ENCODE results near the gene RPP25L. TPM values are rescaled to one million over a fixed set of nuclear protein-coding genes. Genes with fewer than 3 reads are reported as not detected.

RPP25L gene
- total and polyA plus RNA-seq, 10 of the 15 experiments (the other 5 are each of a cell fraction or from before 2014, with no cell fraction given), result 7.7 to 30.2 (median 16.8) TPM

GRCh38 chr9:34566972-34567371 is 44.9 kb downstream of the RPP25L start:
- CTCF ChIA-PET, result no interaction called here
- H3K79me2 ChIP-seq (ENCODE audit: control insufficient read depth, insufficient read depth, low read length), result no peaks in the 10 kb centered on the region
- no peak for FAIRE-seq
- no peak overlapping the region for H3K4me2 ChIP-seq (ENCODE audit: control insufficient read depth, insufficient read depth)
- no peak for DNase-seq (ENCODE audit: low read depth, low spot score)
- in situ Hi-C loops (cut with MboI) (no loop called here), intact Hi-C loops (cut with micrococcal nuclease; ENCODE audit: unreplicated experiment) (no loop called here)
- H3K9me3 ChIP-seq (replicated peaks; ENCODE audit: control insufficient read depth, insufficient read depth, low read length), result peaks cover 4% of the 10 kb centered on the region; the same call in 2 of the 3 replicates
- 45% methylated on average over 6 of the region's 6 CpGs for WGBS (ENCODE audit: insufficient coverage, insufficient replicate concordance, low lambda C conversion rate, missing lambda C conversion rate)
- no TSS peak for BruUV-seq (replicated peaks)
- H3K36me3 ChIP-seq (ENCODE audit: control insufficient read depth in 2 of 2, insufficient read depth in 2 of 2, low read length in 1 of 2), result no peaks in the 10 kb centered on the region
- POLR2A ChIA-PET, result no interaction called here
- no peak for ATAC-seq
- SMC1A ChIA-PET (ENCODE audit: uncharacterized antibody, unreplicated experiment), result no interaction called here
- no peak overlapping the region for H3K9ac ChIP-seq (ENCODE audit: control insufficient read depth, insufficient read depth, low read length)
- RAD21 ChIA-PET (ENCODE audit: unreplicated experiment), result no interaction called here
- no peaks in the 10 kb centered on the region for H3K4me1 ChIP-seq (ENCODE audit: control insufficient read depth, insufficient read depth, low read length)
- peaks cover 3% of the 10 kb centered on the region; the same call in 1 of the 2 replicates for H4K20me1 ChIP-seq (ENCODE audit: control insufficient read depth, insufficient read depth)
- H3K27me3 ChIP-seq (replicated peaks in 1 of 2; ENCODE audit: control insufficient read depth in 2 of 2, insufficient read depth in 2 of 2, low read length in 1 of 2), result peaks cover 6 to 9% of the 10 kb centered on the region in 2 experiments; a peak in 3 of 4 replicates
- H3K4me3 ChIP-seq, result no peak overlapping the region
- H3K27ac ChIP-seq (ENCODE audit: control insufficient read depth, insufficient read depth), result no peak overlapping the region
- TF ChIP-seq HCFC1 (IDR thresholded peaks at IDR 0.05; ENCODE audit: low read length) (no peak), RUNX3 (IDR thresholded peaks at IDR 0.05; ENCODE audit: low read length) (no peak), BMI1 (IDR thresholded peaks at IDR 0.05; ENCODE audit: borderline replicate concordance) (no peak), HDGF (IDR thresholded peaks at IDR 0.05) (no peak), IKZF1 (conservative IDR thresholded peaks at IDR 0.05) (no peak), NFIC (IDR thresholded peaks at IDR 0.05; ENCODE audit: low read depth, low read length) (no peak), POLR2AphosphoS2 (IDR thresholded peaks at IDR 0.05; ENCODE audit: low read depth, low read length) (no peak), BHLHE40 (IDR thresholded peaks at IDR 0.05; ENCODE audit: borderline replicate concordance in 1 of 2, low read depth in 2 of 2, low read length in 1 of 2) (no peak), RFX5 (IDR thresholded peaks at IDR 0.05; ENCODE audit: low read depth, low read length) (no peak), CHD4 (IDR thresholded peaks at IDR 0.05) (no peak)
- TF ChIP-seq, protein P1, sequence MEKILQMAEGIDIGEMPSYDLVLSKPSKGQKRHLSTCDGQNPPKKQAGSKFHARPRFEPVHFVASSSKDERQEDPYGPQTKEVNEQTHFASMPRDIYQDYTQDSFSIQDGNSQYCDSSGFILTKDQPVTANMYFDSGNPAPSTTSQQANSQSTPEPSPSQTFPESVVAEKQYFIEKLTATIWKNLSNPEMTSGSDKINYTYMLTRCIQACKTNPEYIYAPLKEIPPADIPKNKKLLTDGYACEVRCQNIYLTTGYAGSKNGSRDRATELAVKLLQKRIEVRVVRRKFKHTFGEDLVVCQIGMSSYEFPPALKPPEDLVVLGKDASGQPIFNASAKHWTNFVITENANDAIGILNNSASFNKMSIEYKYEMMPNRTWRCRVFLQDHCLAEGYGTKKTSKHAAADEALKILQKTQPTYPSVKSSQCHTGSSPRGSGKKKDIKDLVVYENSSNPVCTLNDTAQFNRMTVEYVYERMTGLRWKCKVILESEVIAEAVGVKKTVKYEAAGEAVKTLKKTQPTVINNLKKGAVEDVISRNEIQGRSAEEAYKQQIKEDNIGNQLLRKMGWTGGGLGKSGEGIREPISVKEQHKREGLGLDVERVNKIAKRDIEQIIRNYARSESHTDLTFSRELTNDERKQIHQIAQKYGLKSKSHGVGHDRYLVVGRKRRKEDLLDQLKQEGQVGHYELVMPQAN (conservative IDR thresholded peaks at IDR 0.05), result no peak
- no peak overlapping the region for H2AFZ ChIP-seq (ENCODE audit: control insufficient read depth, low read depth, low read length)

Data from GM12878 (cell line).